SU-DHL-6 (cell line): ENCODE data around the gene IKZF5.
A peak's percentile ranks its signal among the peaks of the same experiment; 100 is the strongest.

Experiments used
- H2AFZ ChIP-seq: fragments of 200-600 bp; sonication (generic); 2 replicates; pipeline ENCODE4 v1.6.1; 2014; ENCODE audit warnings: low read depth, mild to moderate bottlenecking, moderate library complexity, mixed read lengths, antibody characterized with exemption, low read length; ENCODE audit not compliant: severe bottlenecking
- H3F3A ChIP-seq: fragments of 200-600 bp; shearing (Covaris generic); 2 replicates; pipeline ENCODE4 v1.6.0; 2016; ENCODE audit warnings: antibody characterized with exemption, mild to moderate bottlenecking; ENCODE audit not compliant: insufficient read depth
- H3K27ac ChIP-seq: fragments of 200-600 bp; sonication (generic); 2 replicates; pipeline ENCODE4 v1.5.1; 2016; ENCODE audit warnings: low read depth, mild to moderate bottlenecking, low read length, moderate library complexity, mixed read lengths
- H3K27me3 ChIP-seq: fragments of 200-600 bp; sonication (generic), shearing (Covaris generic); 2 replicates; pipeline ENCODE4 v1.6.0; 2014; ENCODE audit warnings: mild to moderate bottlenecking, low read length
- H3K36me3 ChIP-seq: fragments of 200-600 bp; sonication (generic); 2 replicates; pipeline ENCODE4 v1.6.1; 2014; ENCODE audit warnings: mild to moderate bottlenecking, low read length, mixed read lengths
- H3K4me2 ChIP-seq: fragments of 300-600, 200-600 bp; shearing (Covaris generic), sonication (generic); 2 replicates; pipeline ENCODE4 v1.6.0; 2014; ENCODE audit warnings: low read length, low read depth, mild to moderate bottlenecking; ENCODE audit not compliant: poor library complexity, severe bottlenecking
- H3K4me3 ChIP-seq: fragments of 200-600 bp; sonication (generic); 2 replicates; pipeline ENCODE4 v1.5.1; 2014; ENCODE audit warnings: antibody characterized with exemption, low read length, mild to moderate bottlenecking, mixed read lengths; ENCODE audit not compliant: insufficient read depth, poor library complexity, severe bottlenecking
- H3K79me2 ChIP-seq: fragments of 200-600 bp; sonication (generic); 2 replicates; pipeline ENCODE4 v1.6.1; 2014; ENCODE audit warnings: mild to moderate bottlenecking, low read length, moderate library complexity; ENCODE audit not compliant: insufficient read depth
- H3K9ac ChIP-seq: fragments of 200-600 bp; sonication (generic); 2 replicates; pipeline ENCODE4 v1.7.0; 2014; ENCODE audit warnings: mild to moderate bottlenecking, low read length
- H3K9me2 ChIP-seq: fragments of 200-600 bp; sonication (generic); replicated peaks from 2 replicates; pipeline ENCODE4 v1.6.1; 2014; ENCODE audit warnings: low read length; ENCODE audit not compliant: insufficient read depth
- H3K9me3 ChIP-seq: fragments of 200-600 bp; sonication (generic); 2 replicates; pipeline ENCODE4 v1.6.1; 2014; ENCODE audit warnings: low read length, mixed read lengths; ENCODE audit not compliant: insufficient read depth
- H4K20me1 ChIP-seq: fragments of 200-600 bp; sonication (generic); 2 replicates; pipeline ENCODE4 v1.6.1; 2014; ENCODE audit warnings: low read depth, mild to moderate bottlenecking, antibody characterized with exemption, low read length, moderate library complexity, mixed read lengths
- CTCF ChIP-seq: fragments of 200-600 bp; sonication (generic); IDR thresholded peaks from one replicate; pipeline ENCODE4 v1.5.1; 2017; ENCODE audit warnings: antibody characterized with exemption, mild to moderate bottlenecking, low read length, moderate library complexity; ENCODE audit not compliant: insufficient read depth, poor library complexity, severe bottlenecking
- EZH2phosphoT487 ChIP-seq: fragments of 200-600 bp; sonication (generic), shearing (Covaris generic); conservative IDR thresholded peaks from 2 replicates; pipeline ENCODE4 v1.6.1; 2018; ENCODE audit warnings: mild to moderate bottlenecking, antibody characterized with exemption, low read length, moderate library complexity, mixed read lengths

The IKZF5 gene

GRCh38 chr10:122984708-122985107, 23.9 kb downstream of the IKZF5 start:
- Histone ChIP-seq H3K4me3 (no peak overlapping the region), H3K9me2 (no peaks in the 10 kb centered on the region), H3F3A (0 out of 2 replicates have a peak, but pooled peaks cover 2% of the 10 kb centered on the region), H3K9ac (no peak overlapping the region), H4K20me1 (no peaks in the 10 kb centered on the region), H3K79me2 (no peaks in the 10 kb centered on the region), H3K27me3 (no peaks in the 10 kb centered on the region), H2AFZ (no peak overlapping the region), H3K4me2 (no peak overlapping the region), H3K9me3 (no peaks in the 10 kb centered on the region), H3K27ac (no peak overlapping the region), H3K36me3 (no peaks in the 10 kb centered on the region)
- TF ChIP-seq EZH2phosphoT487 (no peak), CTCF (no peak)

GRCh38 chr10:122983898-122984297, 24.7 kb downstream of the IKZF5 start:
- H4K20me1 ChIP-seq: no peaks in the 10 kb centered on the region
- H3K4me2 ChIP-seq: no peak overlapping the region
- H3K36me3 ChIP-seq: no peaks in the 10 kb centered on the region
- TF ChIP-seq CTCF (no peak), EZH2phosphoT487 (no peak)
- no peak overlapping the region for H2AFZ ChIP-seq
- H3K27me3 ChIP-seq: no peaks in the 10 kb centered on the region
- H3F3A ChIP-seq: no peaks in the 10 kb centered on the region
- H3K4me3 ChIP-seq: no peak overlapping the region
- no peaks in the 10 kb centered on the region for H3K9me3 ChIP-seq
- H3K79me2 ChIP-seq: no peaks in the 10 kb centered on the region
- no peak overlapping the region for H3K27ac ChIP-seq
- no peak overlapping the region for H3K9ac ChIP-seq
- no peaks in the 10 kb centered on the region for H3K9me2 ChIP-seq

GRCh38 chr10:122981066-122981464, 27.5 kb downstream of the IKZF5 start:
- Histone ChIP-seq H4K20me1 (no peaks in the 10 kb centered on the region), H3K9me3 (no peaks in the 10 kb centered on the region), H2AFZ (peak overlapping the region; percentile 73), H3K27ac (no peak overlapping the region), H3K4me3 (peak overlapping the region; percentile 58), H3K9ac (peak overlapping the region; percentile 76), H3F3A (no peaks in the 10 kb centered on the region), H3K79me2 (no peaks in the 10 kb centered on the region), H3K4me2 (peak overlapping the region; percentile 77), H3K9me2 (no peaks in the 10 kb centered on the region), H3K36me3 (no peaks in the 10 kb centered on the region), H3K27me3 (no peaks in the 10 kb centered on the region)
- TF ChIP-seq CTCF (peak; percentile 14), EZH2phosphoT487 (no peak)
